HAP-1 (cell line): ENCODE data around the gene SLIT3.

Source experiments
- DNase-seq, 2 experiments: peaks; one replicate each; pipeline ENCODE4 v3.0.0-alpha.2; 2016 to 2020; ENCODE audit warnings: low spot score in 2 of 2
- H3K27me3 ChIP-seq: fragments of 250-450 bp; sonication (Bioruptor Pico); 2 replicates; pipeline ENCODE4 v1.5.1; 2020; ENCODE audit warnings: low read depth, mild to moderate bottlenecking, moderate library complexity
- H3K36me3 ChIP-seq: fragments of 250-450 bp; sonication (Bioruptor Pico); replicated peaks from 2 replicates; pipeline ENCODE4 v1.5.1; 2020; ENCODE audit warnings: mild to moderate bottlenecking
- H3K4me1 ChIP-seq: fragments of 250-450 bp; sonication (Bioruptor Pico); 2 replicates; pipeline ENCODE4 v1.5.1; 2020; ENCODE audit warnings: mild to moderate bottlenecking
- H3K4me3 ChIP-seq: fragments of 250-450 bp; sonication (Bioruptor Pico); 2 replicates; pipeline ENCODE4 v1.5.1; 2020; ENCODE audit warnings: mild to moderate bottlenecking, moderate library complexity
- H3K9me3 ChIP-seq: fragments of 250-450 bp; sonication (Bioruptor Pico); 2 replicates; pipeline ENCODE4 v1.5.1; 2020; ENCODE audit warnings: mild to moderate bottlenecking, moderate library complexity
- in situ Hi-C: fragments of 300-500 bp; cut with MboI; formaldehyde crosslinking; loops from 3 replicates; pipeline ENCODE4 v1.14.3; 2020; ENCODE audit warnings: low sequenced_read_pairs, inconsistent platforms, mixed read lengths

Gene SLIT3

DNA sequence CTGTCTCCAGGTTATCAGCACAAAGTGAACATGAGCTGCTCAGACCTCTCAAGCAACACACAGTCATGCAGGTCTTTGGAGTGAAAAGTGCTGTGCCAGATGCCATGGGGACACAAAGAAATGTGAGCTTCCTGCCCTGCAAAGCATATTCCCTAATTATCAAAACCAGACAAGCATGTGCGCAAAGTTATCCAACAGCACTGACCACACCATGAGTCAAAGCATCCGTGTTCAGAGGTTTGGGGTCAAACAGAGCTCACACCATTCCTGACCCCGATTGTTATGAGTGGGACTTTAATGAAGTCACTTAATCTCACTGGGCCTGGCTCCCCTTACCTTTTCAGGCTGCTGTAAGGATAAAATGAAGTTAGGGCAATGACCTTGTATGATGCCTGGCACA lies 138.5 kb downstream of the SLIT3 start:
- in situ Hi-C loops = no loop called here
- no peaks in the 10 kb centered on the region for H3K4me1 ChIP-seq
- H3K27me3 ChIP-seq = no peaks in the 10 kb centered on the region
- no peak overlapping the region for H3K4me3 ChIP-seq
- H3K36me3 ChIP-seq = no peaks in the 10 kb centered on the region
- H3K9me3 ChIP-seq = no peaks in the 10 kb centered on the region
- DNase-seq = no peak

DNA sequence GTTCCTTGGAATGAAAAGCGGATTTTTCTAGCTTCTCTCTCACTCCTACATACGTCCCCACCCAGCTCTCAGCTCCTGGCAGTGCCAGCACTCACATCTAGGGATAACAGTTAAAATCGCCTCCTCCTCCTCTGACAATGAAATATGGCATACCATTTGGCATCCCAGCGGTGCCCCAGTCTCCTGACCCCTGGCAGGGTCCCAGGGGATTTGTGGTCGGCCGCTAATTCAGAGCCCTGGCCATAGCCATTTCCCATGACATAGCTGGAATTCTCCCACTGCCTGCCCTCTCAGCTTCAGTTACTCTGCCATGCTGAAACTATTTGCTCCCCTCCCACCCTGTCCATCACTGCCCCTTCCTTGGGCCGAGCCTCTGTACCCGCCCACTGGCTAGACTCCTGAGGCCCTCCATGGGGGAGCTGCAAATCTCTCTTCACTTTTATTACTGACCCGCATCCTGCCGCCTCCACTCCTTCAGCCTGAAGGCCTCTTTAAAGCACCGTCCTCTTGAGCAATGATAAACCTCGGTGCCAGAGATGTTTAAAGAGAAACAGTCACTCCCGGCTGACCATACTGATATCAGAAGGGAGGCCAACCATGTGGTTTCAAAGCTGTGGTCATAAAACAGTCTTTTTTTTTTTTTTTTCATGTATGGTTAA lies 139.8 kb downstream of the SLIT3 start:
- H3K4me1 ChIP-seq = no peaks in the 10 kb centered on the region

DNA sequence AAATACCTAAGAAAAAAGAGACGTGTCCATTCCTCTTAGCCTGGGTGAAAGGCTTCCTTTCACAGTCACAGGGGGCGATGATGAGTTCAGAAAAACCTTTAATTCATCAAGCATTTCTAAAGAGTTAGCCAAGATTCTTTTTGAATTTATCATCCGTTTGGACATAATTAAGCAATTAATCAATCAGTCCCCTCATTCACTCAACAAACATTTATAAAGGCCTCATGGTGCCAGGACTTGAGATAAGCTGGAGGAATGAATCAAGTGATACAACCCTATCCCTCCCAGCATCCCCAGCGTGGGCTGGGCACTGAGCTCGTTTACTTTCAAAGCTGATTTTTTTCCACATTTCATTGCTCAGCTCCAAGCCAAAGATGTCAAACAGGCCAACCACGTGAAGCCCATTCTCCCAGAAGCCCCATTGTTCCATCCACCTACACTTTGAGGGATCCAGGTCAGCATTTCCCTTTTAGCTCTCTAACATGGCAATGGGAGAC lies 140.5 kb downstream of the SLIT3 start:
- DNase-seq = no peak
- in situ Hi-C loops = no loop called here
- Histone ChIP-seq H3K27me3 (no peaks in the 10 kb centered on the region), H3K4me1 (no peaks in the 10 kb centered on the region), H3K4me3 (no peak overlapping the region), H3K9me3 (no peaks in the 10 kb centered on the region), H3K36me3 (no peaks in the 10 kb centered on the region)

More for the DNA sequence above, 139.8 kb downstream of the SLIT3 start:
- no peak overlapping the region for H3K4me3 ChIP-seq
- in situ Hi-C loops = no loop called here
- no peak for DNase-seq
- H3K27me3 ChIP-seq = no peaks in the 10 kb centered on the region
- H3K36me3 ChIP-seq = no peaks in the 10 kb centered on the region
- H3K9me3 ChIP-seq = no peaks in the 10 kb centered on the region

DNA sequence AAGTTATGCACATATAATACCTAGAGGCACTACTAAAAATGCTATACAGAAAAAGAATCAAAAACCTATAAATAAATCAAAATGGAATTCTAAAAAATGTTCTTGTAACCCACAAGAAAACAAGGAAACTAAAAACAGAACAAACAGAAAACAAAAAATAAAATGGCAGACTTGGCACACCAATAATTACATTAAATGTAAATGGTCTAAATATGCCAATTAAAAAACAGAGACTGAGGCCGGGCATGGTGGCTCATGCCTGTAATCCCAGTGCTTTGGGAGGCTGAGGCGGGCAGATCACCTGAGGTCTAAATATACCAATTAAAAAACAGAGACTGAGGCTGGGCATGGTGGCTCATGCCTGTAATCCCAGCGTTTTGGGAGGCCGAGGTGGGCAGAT lies 142.2 kb downstream of the SLIT3 start:
- H3K4me3 ChIP-seq = no peak overlapping the region
- in situ Hi-C loops = no loop called here
- no peak for DNase-seq
- H3K27me3 ChIP-seq = no peaks in the 10 kb centered on the region
- H3K36me3 ChIP-seq = no peaks in the 10 kb centered on the region
- no peaks in the 10 kb centered on the region for H3K4me1 ChIP-seq
- H3K9me3 ChIP-seq = no peaks in the 10 kb centered on the region

DNA sequence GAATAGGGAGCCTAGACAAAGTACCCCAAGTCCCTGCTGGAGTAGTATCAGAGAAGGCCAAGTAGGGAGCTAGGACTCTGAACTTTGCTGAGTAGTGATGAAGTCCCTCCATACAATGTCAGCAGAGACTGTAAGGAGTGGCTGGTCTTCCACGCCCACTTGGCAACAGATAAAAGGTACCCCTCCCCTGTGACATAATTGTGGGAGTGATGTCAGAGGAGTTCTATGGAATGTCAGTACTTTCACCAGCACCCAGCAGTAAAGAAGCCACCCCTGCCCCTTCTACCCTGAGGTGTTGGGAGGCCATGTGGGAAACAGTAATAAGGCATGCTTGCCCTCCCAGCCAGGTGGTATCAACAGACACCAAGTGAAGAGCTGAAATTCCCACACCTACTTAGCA lies 143.9 kb downstream of the SLIT3 start:
- no peaks in the 10 kb centered on the region for H3K27me3 ChIP-seq
- no peaks in the 10 kb centered on the region for H3K36me3 ChIP-seq
- in situ Hi-C loops = no loop called here
- no peaks in the 10 kb centered on the region for H3K9me3 ChIP-seq
- no peak for DNase-seq
- H3K4me1 ChIP-seq = no peaks in the 10 kb centered on the region
- no peak overlapping the region for H3K4me3 ChIP-seq

DNA sequence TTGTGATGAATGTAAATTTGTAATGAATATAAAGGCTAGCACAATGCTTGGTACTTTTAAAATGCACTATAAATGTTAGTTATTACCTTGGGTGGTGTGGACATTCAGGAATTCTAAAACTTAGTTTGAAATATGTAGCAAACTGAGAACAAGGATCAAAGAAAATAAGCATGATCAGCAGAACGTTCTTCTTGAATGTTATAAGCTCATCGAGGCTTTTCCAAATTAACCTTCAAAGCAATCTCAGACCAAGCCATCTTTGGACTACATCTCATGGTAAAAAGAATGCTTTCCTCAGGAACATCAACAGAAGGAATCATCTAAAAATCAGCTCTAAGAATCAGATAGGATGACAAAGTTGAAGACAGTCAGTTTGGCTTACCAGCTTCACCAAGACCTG lies 146.3 kb downstream of the SLIT3 start:
- H3K4me1 ChIP-seq = no peaks in the 10 kb centered on the region
- H3K36me3 ChIP-seq = no peaks in the 10 kb centered on the region
- DNase-seq = no peak
- H3K9me3 ChIP-seq = no peaks in the 10 kb centered on the region
- in situ Hi-C loops = no loop called here
- H3K4me3 ChIP-seq = no peak overlapping the region
- no peaks in the 10 kb centered on the region for H3K27me3 ChIP-seq

DNA sequence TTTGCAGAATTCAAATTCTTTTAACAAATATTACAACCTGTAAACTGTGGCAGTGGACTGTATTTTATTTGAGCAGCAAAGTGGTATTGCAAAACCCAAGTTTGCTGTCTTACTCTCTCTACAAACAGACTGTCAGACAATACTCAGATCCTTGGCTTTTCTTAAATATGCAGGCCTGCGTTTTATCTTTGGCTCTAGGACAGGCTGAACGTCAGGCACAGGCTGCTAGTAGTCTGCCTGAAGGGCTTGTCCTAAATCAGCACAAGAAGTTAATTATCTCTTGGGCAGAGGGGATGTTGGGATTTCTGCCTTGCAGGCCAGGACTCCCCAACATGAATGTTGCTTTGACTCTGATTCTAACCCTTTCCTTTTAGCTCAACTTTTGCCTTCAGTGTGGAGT lies 147.5 kb downstream of the SLIT3 start:
- Histone ChIP-seq H3K36me3 (no peaks in the 10 kb centered on the region), H3K27me3 (no peaks in the 10 kb centered on the region), H3K9me3 (no peaks in the 10 kb centered on the region), H3K4me3 (no peak overlapping the region), H3K4me1 (no peaks in the 10 kb centered on the region)
- DNase-seq = no peak
- in situ Hi-C loops = no loop called here

DNA sequence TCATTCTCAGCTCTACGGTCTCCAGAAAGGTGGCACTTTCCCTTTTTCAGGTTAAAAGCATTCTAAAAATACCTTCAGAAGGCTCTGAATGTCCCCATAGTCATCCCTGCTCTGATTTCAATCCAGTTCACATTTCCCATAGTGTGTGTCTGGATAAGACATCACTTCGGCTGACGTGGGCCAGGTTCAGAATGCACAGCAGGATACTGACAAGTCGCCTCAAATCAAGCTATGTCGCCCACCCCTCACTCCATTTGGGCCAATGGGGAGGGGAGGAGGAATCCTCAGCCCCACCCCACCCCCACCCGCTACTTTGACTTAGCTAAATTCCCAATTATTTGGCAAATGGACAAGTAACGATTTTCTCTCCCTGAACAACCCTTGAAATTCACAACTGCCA lies 148.0 kb downstream of the SLIT3 start:
- H3K4me1 ChIP-seq = no peaks in the 10 kb centered on the region
- DNase-seq = no peak
- in situ Hi-C loops = no loop called here
- H3K4me3 ChIP-seq = no peak overlapping the region
- no peaks in the 10 kb centered on the region for H3K27me3 ChIP-seq
- H3K9me3 ChIP-seq = no peaks in the 10 kb centered on the region
- no peaks in the 10 kb centered on the region for H3K36me3 ChIP-seq

DNA sequence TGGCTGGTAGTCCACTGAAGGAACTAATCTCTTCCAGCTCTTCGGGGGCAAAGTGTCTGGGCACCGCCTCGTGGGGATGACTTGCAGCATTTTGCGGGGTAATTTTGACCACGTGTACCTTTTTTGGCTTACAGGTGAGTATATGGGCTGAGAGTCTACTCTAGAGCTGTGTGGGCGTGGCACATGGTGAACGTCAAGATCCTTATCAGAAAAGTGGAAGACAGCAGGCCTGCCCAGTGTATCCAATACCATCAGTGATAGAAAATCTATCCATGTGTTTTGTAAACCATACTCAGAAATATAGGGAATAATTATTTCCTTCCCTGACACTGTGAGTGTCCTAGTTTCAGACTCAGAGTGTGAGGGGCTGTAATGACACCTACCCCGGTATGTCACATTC lies 148.5 kb downstream of the SLIT3 start:
- no peaks in the 10 kb centered on the region for H3K9me3 ChIP-seq
- no peak for DNase-seq
- H3K27me3 ChIP-seq = no peaks in the 10 kb centered on the region
- no peaks in the 10 kb centered on the region for H3K36me3 ChIP-seq
- H3K4me1 ChIP-seq = no peaks in the 10 kb centered on the region
- in situ Hi-C loops = no loop called here
- H3K4me3 ChIP-seq = no peak overlapping the region

DNA sequence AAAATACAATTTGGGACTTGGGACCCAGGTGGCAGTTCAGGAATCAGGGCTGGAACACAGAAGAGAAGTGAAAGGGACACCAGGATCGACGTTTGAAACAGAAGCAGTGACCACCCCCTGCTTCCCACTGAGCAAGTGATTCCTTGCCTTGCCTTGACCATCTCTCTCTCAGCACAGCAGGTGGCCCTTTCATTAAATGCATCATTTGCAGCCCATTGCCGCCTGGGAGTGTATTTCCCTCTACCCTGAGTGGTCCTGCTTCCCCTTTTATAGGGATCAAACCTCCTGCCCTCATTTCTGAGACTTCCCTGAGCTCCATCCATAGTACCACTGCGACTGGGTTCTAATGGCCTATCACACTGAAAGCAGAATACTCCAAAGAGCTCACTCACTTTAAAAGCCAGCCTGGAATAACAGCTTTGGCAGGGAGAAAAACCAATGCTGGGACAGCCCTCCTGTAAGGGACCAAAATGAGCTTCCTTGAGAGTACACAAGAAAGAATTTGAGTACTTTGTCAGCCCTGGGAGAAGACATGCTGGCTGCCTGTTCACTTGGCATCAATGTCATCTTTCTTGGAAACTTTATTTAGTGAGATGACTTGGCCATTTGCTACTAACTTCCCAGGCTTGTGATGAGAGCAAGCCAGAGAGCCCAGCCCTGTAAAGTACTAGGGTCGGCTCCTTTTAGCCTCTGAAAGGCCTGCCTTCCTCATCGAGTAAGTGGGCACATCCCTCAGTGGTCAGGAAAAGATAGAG lies 149.7 kb downstream of the SLIT3 start:
- Histone ChIP-seq H3K36me3 (no peaks in the 10 kb centered on the region), H3K27me3 (no peaks in the 10 kb centered on the region), H3K4me3 (no peak overlapping the region), H3K4me1 (no peaks in the 10 kb centered on the region), H3K9me3 (no peaks in the 10 kb centered on the region)
- no peak for DNase-seq
- in situ Hi-C loops = no loop called here

DNA sequence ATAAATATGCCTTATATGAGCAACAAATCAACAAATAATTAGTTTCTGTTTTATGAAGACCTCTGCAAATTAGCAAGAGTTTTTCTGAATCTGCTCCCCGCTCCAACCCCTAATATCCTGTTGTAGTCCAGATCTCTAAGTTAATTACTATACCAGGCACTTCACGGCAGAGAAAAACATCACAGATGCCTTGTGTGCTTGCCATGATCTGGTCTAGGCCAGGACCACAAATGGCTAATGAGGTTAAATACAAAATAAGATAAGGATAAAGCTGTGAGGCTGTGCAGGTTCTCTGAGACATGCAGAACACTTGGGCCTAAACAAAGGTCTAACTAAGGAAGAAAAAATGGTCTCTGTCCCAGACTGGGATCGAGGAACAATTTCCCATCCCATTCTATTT lies 150.8 kb downstream of the SLIT3 start:
- in situ Hi-C loops = no loop called here
- Histone ChIP-seq H3K36me3 (no peaks in the 10 kb centered on the region), H3K4me3 (no peak overlapping the region), H3K4me1 (no peaks in the 10 kb centered on the region), H3K27me3 (no peaks in the 10 kb centered on the region), H3K9me3 (no peaks in the 10 kb centered on the region)
- DNase-seq = no peak

DNA sequence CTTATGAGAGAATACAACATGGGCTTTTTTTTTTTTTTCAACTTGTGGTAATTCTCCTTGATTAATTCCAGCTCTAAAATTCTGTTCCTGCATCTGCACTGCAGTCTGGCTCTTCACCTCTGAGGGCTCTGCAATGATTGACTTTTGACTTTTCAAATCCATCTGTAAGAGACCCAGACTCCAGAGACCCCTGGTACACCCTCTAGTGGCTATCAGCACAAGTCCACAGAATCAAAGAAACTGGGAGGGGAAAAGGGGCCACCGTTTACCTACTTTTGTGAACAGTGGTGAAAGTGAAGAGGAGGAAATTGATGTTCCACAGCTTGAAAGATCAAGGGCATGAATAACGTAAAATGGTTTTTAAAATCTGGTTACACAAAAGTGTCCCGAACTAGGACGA lies 151.6 kb downstream of the SLIT3 start:
- in situ Hi-C loops = no loop called here
- no peak overlapping the region for H3K4me3 ChIP-seq
- no peaks in the 10 kb centered on the region for H3K4me1 ChIP-seq
- no peaks in the 10 kb centered on the region for H3K27me3 ChIP-seq
- H3K36me3 ChIP-seq = no peaks in the 10 kb centered on the region
- no peaks in the 10 kb centered on the region for H3K9me3 ChIP-seq
- peak; percentile 11 to 38 for DNase-seq

DNA sequence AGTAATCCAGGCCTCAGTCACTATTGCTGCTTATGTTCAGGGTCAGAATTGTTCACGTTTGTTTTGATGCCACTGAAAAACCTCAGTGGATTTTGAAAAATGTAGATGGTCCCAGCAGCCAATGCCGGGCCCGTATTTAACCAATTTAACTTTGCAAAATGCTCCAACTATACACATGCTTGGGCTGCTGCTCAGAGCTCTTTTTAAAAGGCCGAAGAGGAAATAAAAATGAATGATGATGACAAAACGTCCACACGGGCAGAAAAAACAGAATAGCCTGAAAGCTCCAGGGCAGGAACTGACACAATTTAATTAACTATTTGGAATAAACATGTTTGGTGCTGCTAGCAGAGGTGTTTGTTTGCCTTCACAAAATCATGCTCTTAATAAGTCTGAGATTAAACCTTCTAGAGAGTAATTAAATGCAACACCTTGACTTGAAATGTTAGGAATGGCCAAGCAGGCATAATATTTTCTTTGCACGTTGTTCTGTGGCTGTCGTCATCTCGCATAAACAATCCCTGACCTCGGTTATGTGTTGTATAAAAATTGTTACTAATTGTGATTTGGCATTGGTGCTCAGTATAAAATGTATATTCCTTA lies 152.7 kb downstream of the SLIT3 start:
- no peaks in the 10 kb centered on the region for H3K27me3 ChIP-seq

DNA sequence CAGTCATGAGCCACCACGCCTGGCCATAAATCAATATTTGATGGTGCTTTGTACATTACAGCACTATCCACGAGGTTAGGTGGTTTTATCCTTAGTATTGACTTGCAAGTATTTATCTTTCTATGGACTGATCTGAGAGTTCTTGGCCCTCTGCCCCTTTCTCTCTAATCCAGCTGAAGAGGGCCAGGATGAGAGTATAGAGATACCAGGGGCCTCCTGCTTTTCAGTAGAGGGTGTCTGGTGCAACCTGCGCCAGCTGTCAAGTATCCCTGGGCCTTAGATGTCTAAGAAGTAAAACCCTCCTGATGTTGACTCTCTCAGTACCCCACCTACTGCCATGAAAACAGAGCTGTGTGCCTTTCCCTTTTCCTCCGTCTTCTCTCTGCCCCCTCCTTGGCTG lies 153.4 kb downstream of the SLIT3 start:
- H3K4me3 ChIP-seq = no peak overlapping the region
- no peaks in the 10 kb centered on the region for H3K9me3 ChIP-seq
- DNase-seq = no peak
- H3K27me3 ChIP-seq = no peaks in the 10 kb centered on the region
- H3K4me1 ChIP-seq = no peaks in the 10 kb centered on the region
- H3K36me3 ChIP-seq = no peaks in the 10 kb centered on the region
- in situ Hi-C loops = no loop called here

More for the DNA sequence above, 152.7 kb downstream of the SLIT3 start:
- Histone ChIP-seq H3K4me1 (no peaks in the 10 kb centered on the region), H3K4me3 (no peak overlapping the region), H3K9me3 (no peaks in the 10 kb centered on the region), H3K36me3 (no peaks in the 10 kb centered on the region)
- in situ Hi-C loops = no loop called here
- DNase-seq = no peak
